Stomach (tissue), 9 donors: ENCODE results near the gene LIPT2. TPM values are rescaled to one million over a fixed set of nuclear protein-coding genes. Genes with fewer than 3 reads are reported as not detected.

Experiments used
- DNase-seq, 2 donors: peaks; one replicate each; pipeline versions ENCODE4 v3.0.0 to v3.0.0-alpha.2; 2013 to 2019
- H3K27ac ChIP-seq, 5 donors: fragments of 200-600 bp in 4 of 5; sonication (generic) in 4 of 5; one replicate each; pipeline ENCODE4 v1.5.1; 2013 to 2019; ENCODE audit warnings: mild to moderate bottlenecking in 1 of 5, moderate library complexity in 1 of 5
- H3K27me3 ChIP-seq, 3 donors: fragments of 200-600 bp; sonication (generic); one replicate each; pipeline ENCODE4 v1.5.1; 2017 to 2019; ENCODE audit warnings: mixed run types in 1 of 3
- H3K36me3 ChIP-seq, 4 donors: fragments of 200-600 bp; sonication (generic); 1 replicate in 3 of 4; 2 replicates in 1 of 4; pipeline ENCODE4 v1.5.1; 2016 to 2019
- H3K4me1 ChIP-seq, 4 donors: fragments of 200-600 bp; sonication (generic); one replicate each; pipeline ENCODE4 v1.5.1; 2016 to 2019
- H3K4me3 ChIP-seq, 4 donors: fragments of 200-600 bp; sonication (generic) in 3 of 4; one replicate each; pipeline ENCODE4 v1.5.1; 2016 to 2019; ENCODE audit warnings: mild to moderate bottlenecking in 1 of 4
- H3K9me3 ChIP-seq, 4 donors: fragments of 200-600 bp; sonication (generic); one replicate each; pipeline ENCODE4 v1.5.1; 2016 to 2019
- EP300 ChIP-seq: sonication (generic); formaldehyde crosslinking; IDR thresholded peaks from one replicate; pipeline ENCODE4 v1.6.1; 2017; ENCODE audit warnings: antibody characterized with exemption
- POLR2A ChIP-seq, 4 donors: fragments of 450-650 bp; IDR thresholded peaks; one replicate each; pipeline ENCODE4 v1.6.1; 2016; ENCODE audit warnings: antibody characterized with exemption in 4 of 4, control low read depth in 2 of 4, mild to moderate bottlenecking in 1 of 4, moderate library complexity in 1 of 4
- POLR2AphosphoS5 ChIP-seq, 3 donors: sonication (generic); formaldehyde crosslinking; IDR thresholded peaks; one replicate each; pipeline ENCODE4 v1.6.1; 2016; ENCODE audit warnings: antibody characterized with exemption in 3 of 3
- WGBS, 5 donors: extraction: QIAGEN DNeasy Blood & Tissue Kit in 3 of 5; methylation state at CpG; one replicate each; pipeline versions ENCODE4 v1.1.5 to v1.1.7; 2013 to 2018; 5-methylcytosine and 5-hydroxymethylcytosine counted together
- intact Hi-C: fragments of 100-400 bp; cut with DNase I; formaldehyde crosslinking; loops from one replicate; pipeline ENCODE4 v1.15.1; 2023; ENCODE audit warnings: low total_unique reads
- polyA plus RNA-seq, 3 donors: library from polyadenylated mRNA; stranded (reverse); fragments of 200-250 nt; gene quantifications; one replicate each; pipeline ENCODE4 v1.2.3, GENCODE V29; 2013
- total RNA-seq, 5 donors: library from RNA; depleted of rRNA; stranded (reverse); fragments of >200 nt; gene quantifications; one replicate each; pipeline versions ENCODE4 v1.1.0 to v1.2.3, GENCODE V29; 2014 to 2016
- TF ChIP-seq, protein P1 (sequence below), 7 experiments: fragments of 450-650 bp in 4 of 7; fragments of 200-600 bp in 3 of 7; sonication (generic) in 3 of 7; IDR thresholded peaks; one replicate each; pipeline ENCODE4 v1.5.1; 2016 to 2019; ENCODE audit warnings: antibody characterized with exemption in 7 of 7, control low read depth in 2 of 7, mild to moderate bottlenecking in 1 of 7
- donor health status: healthy with polysubstance abuse.
- donor health status: Bipolar disorder and iron deficiency.
- donor health status: healthy.

Gene LIPT2
- total and polyA plus RNA-seq, 8 donors: 0.45 to 32.0 (median 3.1) TPM; not detected in 1

DNA sequence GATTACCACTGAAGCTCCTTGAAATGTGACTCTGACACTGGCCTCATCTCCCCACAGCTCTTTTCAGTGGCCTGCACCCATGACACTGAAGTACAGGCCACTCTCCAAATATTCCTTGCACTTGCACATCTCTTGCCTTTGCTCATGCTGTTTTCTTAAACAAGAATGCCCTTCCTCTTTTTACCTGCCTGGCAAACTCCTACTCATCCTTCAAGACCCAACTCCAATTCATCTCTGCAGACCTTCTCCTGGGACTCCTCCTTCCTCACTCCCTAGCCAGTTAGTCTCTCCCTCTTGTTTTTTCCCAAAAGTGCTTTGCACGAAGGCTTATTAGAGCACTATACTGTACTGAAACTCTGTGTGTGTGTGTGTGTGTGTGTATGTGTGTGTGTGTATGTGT is 28.8 kb downstream of the LIPT2 start:
- H3K9me3 ChIP-seq: no peaks in the 10 kb centered on the region
- H3K27ac ChIP-seq: no peak overlapping the region
- H3K27me3 ChIP-seq: no peaks in the 10 kb centered on the region
- WGBS, 5 donors: 46 to 76% (median 63%) methylated on average over 1 of the region's 1 CpG
- peak overlapping the region in 1 of 4 donors; percentile 2 for H3K4me3 ChIP-seq
- peaks cover 17 to 89% (median 64%) of the 10 kb centered on the region in 4 donors for H3K4me1 ChIP-seq
- TF ChIP-seq EP300 (no peak), POLR2A (IDR thresholded peaks at IDR 0.05) (no peak), POLR2AphosphoS5 (IDR thresholded peaks at IDR 0.05) (no peak)
- intact Hi-C loops: no loop called here
- DNase-seq: no peak
- H3K36me3 ChIP-seq: peaks cover 0 to 10% (median 4%) of the 10 kb centered on the region in 4 donors

DNA sequence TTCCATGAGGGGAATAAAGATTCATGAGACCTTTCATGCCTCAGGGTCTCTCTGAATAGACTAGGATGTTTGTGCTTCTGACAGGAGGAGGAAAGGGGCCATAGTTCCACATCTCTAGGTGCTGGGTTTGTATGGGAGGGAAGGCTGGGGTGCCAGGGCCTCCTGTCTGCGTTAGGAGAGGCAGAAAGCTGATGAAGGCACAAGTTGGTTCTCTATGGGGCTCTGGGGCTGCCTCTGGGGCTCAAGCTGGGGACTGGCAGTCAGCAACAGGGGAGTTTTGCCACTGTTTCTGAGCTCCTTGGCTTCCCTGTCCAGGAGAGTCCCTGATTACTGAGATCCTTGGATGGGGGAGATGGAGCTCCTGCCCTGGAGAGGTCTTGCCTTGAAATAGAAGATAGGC is 30.3 kb downstream of the LIPT2 start:
- intact Hi-C loops: no loop called here
- no peak for DNase-seq
- TF ChIP-seq, protein P1, sequence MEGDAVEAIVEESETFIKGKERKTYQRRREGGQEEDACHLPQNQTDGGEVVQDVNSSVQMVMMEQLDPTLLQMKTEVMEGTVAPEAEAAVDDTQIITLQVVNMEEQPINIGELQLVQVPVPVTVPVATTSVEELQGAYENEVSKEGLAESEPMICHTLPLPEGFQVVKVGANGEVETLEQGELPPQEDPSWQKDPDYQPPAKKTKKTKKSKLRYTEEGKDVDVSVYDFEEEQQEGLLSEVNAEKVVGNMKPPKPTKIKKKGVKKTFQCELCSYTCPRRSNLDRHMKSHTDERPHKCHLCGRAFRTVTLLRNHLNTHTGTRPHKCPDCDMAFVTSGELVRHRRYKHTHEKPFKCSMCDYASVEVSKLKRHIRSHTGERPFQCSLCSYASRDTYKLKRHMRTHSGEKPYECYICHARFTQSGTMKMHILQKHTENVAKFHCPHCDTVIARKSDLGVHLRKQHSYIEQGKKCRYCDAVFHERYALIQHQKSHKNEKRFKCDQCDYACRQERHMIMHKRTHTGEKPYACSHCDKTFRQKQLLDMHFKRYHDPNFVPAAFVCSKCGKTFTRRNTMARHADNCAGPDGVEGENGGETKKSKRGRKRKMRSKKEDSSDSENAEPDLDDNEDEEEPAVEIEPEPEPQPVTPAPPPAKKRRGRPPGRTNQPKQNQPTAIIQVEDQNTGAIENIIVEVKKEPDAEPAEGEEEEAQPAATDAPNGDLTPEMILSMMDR (IDR thresholded peaks at IDR 0.05): no peak
- no peak for TF ChIP-seq EP300
- no peak for TF ChIP-seq POLR2AphosphoS5 (IDR thresholded peaks at IDR 0.05)
- no peak for TF ChIP-seq POLR2A (IDR thresholded peaks at IDR 0.05)
- H3K4me3 ChIP-seq: no peak overlapping the region
- H3K36me3 ChIP-seq: peaks cover 0 to 22% (median 6%) of the 10 kb centered on the region in 4 donors
- WGBS, 5 donors: 77 to 92% (median 88%) methylated on average over 1 of the region's 1 CpG
- peaks cover 17 to 96% (median 63%) of the 10 kb centered on the region in 4 donors for H3K4me1 ChIP-seq
- H3K27me3 ChIP-seq: no peaks in the 10 kb centered on the region
- H3K27ac ChIP-seq: peak overlapping the region in 1 of 5 donors; percentile 78
- no peaks in the 10 kb centered on the region for H3K9me3 ChIP-seq

DNA sequence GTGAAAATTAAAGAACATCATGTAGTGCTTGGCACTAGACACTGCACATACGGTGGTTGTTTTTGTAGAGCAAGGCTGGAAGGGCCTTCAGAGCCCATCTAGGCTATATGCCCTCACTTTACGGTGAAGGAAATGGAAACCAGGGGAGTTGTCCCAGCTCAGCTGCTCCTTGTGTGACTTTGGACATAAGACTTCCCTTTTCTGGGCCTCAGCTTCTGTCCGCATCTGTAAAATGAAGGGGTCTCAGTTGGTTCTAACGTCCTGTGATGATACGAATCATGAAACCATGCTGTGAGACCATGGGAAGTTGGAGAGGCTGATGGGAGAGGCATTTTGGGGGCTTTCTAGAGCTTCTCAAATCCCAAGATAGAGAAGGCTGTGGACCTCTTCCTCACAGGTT is 30.9 kb downstream of the LIPT2 start:
- H3K9me3 ChIP-seq: no peaks in the 10 kb centered on the region
- H3K4me1 ChIP-seq: peaks cover 12 to 92% (median 58%) of the 10 kb centered on the region in 4 donors
- intact Hi-C loops: no loop called here
- H3K27me3 ChIP-seq: no peaks in the 10 kb centered on the region
- peaks cover 0 to 24% (median 6%) of the 10 kb centered on the region in 4 donors for H3K36me3 ChIP-seq
- DNase-seq: no peak
- TF ChIP-seq POLR2AphosphoS5 (IDR thresholded peaks at IDR 0.05): no peak
- no peak for TF ChIP-seq EP300
- TF ChIP-seq POLR2A (IDR thresholded peaks at IDR 0.05): no peak
- TF ChIP-seq, protein P1 (IDR thresholded peaks at IDR 0.05): no peak
- peak overlapping the region in 4 of 5 donors; percentile 26 to 78 (median 72) for H3K27ac ChIP-seq
- WGBS, 5 donors: 71 to 87% (median 82%) methylated on average over 5 of the region's 5 CpGs
- no peak overlapping the region for H3K4me3 ChIP-seq

DNA sequence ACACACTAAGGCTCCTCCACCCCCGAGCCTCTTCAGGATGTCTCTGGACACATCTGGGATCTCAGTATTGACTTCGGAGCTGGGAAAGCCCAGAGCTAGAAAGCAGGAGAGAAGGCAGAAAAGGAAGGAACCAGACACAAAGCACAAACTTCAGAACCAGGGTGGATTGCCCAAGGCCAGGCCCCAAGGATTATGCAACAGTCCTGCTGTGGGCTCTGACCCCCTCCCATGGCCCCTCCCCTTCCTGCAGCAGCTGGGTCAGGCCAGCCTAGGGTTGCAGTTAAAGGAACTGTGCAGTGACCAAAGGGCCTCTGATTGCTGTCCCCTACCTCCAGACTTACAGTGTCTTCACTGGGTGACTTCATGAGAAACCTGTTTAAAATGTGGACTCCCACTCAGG is 31.5 kb downstream of the LIPT2 start:
- peak in 1 of 3 donors; percentile 20 for TF ChIP-seq POLR2AphosphoS5 (IDR thresholded peaks at IDR 0.05)
- TF ChIP-seq, protein P1 (IDR thresholded peaks at IDR 0.05): no peak
- no peak for TF ChIP-seq EP300
- no peak for TF ChIP-seq POLR2A (IDR thresholded peaks at IDR 0.05)
- Histone ChIP-seq H3K27ac (peak overlapping the region in 4 of 5 donors; percentile 66 to 78 (median 72)), H3K4me1 (peaks cover 11 to 86% (median 52%) of the 10 kb centered on the region in 4 donors), H3K36me3 (peaks cover 4 to 31% (median 13%) of the 10 kb centered on the region in 4 donors), H3K9me3 (no peaks in the 10 kb centered on the region), H3K4me3 (peak overlapping the region; percentile 11 to 25 (median 18)), H3K27me3 (no peaks in the 10 kb centered on the region)
- peak; percentile 68 to 69 for DNase-seq
- WGBS, 5 donors: 48 to 67% (median 50%) methylated on average over 2 of the region's 2 CpGs
- intact Hi-C loops: no loop called here
